ENCODE data around the gene DHRS3. TPM values are rescaled to one million over a fixed set of nuclear protein-coding genes. Genes with fewer than 3 reads are reported as not detected.

The DHRS3 gene
- total RNA-seq, 1 experiment from 2014 or later: 51.5 TPM

DNA sequence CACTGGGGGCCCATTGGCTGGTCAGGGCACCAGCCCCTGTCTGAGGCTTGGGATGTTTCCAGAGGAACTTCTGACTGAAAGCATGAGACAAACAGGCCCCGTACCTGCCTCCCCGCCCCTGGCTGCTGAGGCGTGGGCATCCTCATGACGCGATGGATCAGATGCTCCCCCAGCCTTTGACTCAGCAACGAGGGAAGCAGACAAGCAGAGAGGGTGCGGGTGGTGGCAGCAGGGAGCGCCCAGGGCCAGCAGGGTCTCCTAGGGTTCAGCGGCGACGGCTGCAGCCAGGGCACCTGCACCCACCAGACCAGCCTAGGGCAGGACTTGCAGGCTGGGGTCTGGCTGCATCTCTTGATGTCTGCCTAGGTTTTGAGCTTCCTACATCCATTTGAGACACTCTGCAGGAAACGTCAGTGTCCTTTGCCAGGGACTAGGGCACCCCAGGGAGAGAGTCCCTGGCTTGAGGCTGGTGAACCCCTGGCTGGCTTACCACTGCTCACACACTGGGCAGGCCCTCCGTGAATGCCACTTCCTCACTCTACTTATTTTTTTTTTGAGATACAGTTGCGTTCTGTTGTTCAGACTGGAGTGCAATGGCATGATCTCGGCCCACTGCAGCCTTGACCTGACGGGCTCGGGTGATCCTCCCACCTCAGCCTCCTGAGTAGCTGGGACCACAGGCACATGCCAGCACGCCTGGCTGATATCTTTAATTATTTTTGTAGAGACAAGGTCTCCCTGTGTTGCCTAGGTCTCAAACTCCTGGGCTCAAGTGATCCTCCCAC is 63.3 kb downstream of the DHRS3 start:
- DNase-seq (ENCODE audit: low read depth): no peak

DNA sequence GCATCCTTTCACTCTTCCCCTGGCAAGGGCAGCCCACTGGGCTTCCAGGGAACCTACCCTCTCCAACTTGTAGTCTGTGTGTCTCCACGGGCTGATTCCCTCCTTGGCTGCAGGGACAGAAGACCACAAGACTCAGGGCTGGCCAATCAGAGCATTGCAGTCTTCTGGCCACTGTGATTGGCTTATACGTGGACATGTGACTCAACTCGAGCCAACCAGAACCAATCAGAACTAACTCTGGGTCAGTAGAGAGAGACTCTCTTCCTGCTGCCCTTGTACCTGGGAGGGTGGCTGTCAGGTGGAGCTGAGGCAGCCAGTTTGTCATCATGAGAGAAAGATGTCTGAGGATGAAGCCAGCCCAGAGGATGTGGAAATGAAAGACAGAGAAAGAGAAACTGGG is 64.0 kb downstream of the DHRS3 start:
- DNase-seq (ENCODE audit: low read depth): peak; percentile 25

DNA sequence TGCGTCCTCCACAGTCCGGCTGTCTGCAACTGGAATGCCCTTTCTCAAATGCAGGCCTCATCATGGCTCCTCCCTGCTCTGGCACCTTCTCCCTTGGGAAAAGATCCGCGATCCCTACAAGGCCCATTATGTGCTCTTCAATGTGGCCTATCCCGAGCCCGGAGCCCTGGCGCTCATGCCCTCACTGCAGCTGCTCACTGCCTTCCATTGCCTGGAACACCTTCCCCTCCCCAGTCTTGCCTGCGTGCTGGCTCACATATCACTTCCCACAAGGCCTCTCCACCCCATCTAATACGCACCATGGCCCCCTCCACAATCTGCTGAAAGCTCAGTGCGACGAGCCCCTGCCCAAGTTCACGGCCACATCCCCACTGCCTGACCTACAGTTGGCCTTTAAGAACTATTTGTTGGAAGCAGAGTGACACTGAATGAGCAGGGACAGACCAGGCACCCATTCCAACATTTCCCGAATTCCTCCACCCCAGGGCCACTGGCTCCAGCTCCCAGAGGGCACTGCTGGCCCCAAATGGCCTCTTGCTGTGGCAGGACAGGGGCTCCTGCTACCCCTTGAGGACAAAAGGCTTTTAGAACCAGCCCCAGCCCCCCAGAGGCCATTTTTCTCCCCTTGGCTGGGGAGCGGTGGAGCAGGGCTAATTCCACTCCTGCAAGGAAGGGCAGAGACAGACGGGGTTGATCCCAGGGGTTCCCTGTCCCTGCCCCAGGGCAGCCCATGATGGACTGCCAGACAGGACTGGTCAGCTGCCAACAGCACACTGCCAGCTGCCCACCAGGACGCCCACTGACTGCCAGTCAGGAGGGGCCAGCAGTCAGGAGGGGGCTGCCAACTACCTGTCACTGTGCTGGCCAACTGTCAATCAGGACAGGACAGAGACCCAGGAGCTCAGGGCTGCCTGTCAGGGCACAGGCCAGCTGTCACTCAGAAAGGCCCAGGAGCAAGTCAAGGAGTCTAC is 64.8 kb downstream of the DHRS3 start:
- no peak for DNase-seq (ENCODE audit: low read depth)

GRCh38 chr1:12552111-12552888 is 65.7 kb downstream of the DHRS3 start:
- DNase-seq (ENCODE audit: low read depth): no peak

- no peak for DNase-seq (ENCODE audit: low read depth)
Measured at GRCh38 chr1:12551584-12551983, 66.4 kb downstream of the DHRS3 start.

- DNase-seq (ENCODE audit: low read depth): peak; percentile 99
Measured at GRCh38 chr1:12549460-12550349, 68.3 kb downstream of the DHRS3 start.

- no peak for DNase-seq (ENCODE audit: low read depth)
Measured at GRCh38 chr1:12548973-12549459, 69.0 kb downstream of the DHRS3 start.

DNA sequence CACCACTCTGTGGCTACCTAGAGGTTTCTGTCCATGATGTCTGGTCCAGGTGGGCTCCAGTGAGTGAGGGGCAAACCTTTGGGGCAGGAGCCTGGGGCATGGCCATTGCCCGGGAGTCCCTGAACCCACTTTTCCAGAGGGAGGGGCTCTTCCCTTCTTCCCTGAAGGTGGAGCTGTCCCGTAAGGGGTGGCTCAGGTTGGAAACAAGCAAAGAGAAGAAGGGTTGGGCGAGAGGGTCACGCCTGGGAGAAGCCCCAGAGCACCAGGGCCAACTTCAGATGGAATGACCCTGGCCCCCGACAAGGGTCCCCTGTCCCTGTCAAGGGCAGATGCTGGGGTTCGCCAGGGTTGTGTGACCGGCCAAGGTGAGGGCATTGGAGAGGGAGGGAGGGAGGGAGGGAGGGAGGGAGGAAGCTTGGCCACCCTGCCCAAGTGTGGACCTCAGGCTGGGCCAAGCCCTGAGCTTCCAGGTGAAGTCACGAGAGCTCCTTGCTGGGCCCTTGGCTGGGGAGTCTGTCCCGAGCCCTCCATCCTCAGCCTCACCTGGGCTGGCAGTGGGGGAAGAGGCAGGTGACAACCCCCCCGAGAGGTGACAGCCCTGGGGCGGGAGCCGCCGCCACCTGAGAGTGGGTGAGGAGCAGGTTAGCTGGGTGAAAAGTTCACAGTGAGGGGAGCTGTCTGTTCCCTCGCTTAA is 69.6 kb downstream of the DHRS3 start:
- DNase-seq (ENCODE audit: low read depth): no peak

GRCh38 chr1:12547586-12548225 is 70.3 kb downstream of the DHRS3 start:
- DNase-seq (ENCODE audit: low read depth): no peak

DNA sequence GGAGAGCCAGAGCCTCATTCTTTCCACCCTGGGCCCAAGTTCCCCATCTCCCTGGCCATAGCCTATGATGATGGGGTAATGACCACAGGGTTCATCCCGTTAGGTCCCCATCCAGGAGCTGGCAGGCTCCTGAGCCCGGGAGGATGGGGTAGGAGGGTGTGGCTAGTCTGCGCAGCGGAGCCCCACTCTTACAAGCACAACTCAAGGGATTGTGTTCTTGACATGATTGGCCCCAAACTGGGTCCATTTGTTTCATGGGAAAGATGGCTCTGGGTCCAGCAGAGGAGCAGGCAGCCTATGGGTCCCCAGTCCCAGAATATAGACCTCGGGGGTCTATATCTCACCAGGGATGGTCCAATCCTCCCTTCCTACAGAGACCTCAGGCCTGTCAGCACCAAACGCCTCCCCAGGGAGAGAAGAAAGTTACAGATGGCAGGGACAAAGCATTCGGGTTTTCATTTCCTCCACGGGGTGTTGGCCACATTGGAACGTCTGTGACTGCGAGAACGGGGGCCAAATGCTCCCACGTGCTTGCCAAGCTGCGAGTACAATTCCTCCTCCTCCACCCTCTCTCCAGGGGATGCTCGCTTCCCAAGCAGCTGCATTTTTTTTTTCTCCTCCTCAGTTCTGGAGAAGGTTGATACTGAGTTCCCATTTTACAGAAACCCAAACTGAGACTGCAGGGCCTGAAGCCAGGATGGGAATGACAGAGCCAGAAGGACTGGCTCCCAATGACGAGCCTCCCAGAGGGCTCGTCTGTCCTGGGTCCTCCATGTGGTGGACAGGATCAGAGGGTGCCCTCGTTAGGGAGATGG is 71.0 kb downstream of the DHRS3 start:
- no peak for DNase-seq (ENCODE audit: low read depth)

GRCh38 chr1:12544992-12545391 is 73.0 kb downstream of the DHRS3 start:
- DNase-seq (ENCODE audit: low read depth): no peak

- no peak for DNase-seq (ENCODE audit: low read depth)
Measured at GRCh38 chr1:12544357-12544756, 73.7 kb downstream of the DHRS3 start.

GRCh38 chr1:12543740-12544154 is 74.3 kb downstream of the DHRS3 start:
- no peak for DNase-seq (ENCODE audit: low read depth)

DNA sequence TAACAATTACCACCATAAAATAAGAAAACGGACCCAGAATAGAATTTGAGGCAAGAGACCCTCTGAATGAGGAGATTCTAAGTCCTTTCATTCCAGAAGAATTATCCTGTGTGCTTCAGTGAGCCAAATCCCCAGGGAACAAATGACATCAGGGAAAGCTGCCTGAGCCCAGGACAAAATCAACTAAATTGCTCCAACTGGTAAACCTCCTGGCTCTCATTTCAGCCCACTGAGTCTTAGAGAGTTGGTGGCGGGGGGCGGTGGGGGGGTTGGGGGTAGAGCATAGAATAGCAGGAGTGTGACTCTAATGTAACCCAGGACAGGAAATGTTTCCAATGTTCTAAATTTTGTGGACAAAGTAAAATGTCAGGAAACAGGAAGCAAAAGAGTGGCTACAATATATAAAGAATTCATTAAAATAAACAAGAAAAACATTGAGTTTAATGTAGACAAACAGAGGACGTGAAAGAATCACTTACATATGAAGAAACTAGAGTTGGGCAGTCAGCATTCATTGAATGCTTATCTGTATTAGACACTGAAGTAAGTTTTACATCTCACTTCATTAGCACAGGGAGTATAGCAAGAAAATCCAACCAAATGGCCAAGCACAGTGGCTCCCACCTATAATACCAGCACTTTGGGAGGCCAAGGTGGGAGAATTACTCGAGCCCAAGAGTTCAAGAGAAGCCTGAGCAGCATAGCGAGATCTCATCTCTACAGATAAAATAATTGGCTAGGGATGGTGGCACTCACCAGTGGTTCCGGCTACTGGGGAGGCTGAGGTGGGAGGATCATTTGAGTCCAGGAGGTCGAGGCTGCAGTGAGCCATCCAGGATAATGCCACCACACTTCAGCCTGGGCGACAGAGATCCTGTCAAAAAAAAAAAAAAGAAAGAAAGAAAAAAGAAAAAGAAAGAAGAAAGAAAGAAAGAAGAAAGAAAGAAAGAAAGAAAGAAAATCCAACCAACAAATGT is 75.1 kb downstream of the DHRS3 start:
- DNase-seq (ENCODE audit: low read depth): no peak

DNA sequence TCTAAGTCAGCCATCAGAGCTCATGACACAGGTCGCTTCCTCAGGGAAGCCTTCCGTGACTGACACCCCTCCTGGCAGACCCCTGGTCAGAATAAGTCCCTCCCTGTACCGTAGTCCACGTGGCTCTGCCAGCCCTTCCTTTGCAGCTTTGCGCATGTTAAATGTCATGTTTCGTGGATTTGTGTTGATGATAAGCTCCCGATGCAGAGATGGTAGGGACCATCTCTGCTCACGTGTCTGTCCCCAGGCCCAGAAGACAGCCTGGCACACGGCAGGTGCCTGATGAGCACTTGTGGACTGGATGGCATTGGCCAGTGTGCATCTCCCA is 75.9 kb downstream of the DHRS3 start:
- no peak for DNase-seq (ENCODE audit: low read depth)

GRCh38 chr1:12541274-12542137 is 76.5 kb downstream of the DHRS3 start:
- DNase-seq (ENCODE audit: low read depth): peak; percentile 67

Data from M059J (cell line).